Hematopoietic multipotent progenitor cell treated with erythropoietin and hydrocortisone succinate and interleukin-3 and kit ligand, for 15 days (in vitro differentiated cells): Measurements from ENCODE around the gene SOD3.

Experiments
- DNase-seq: peaks from one replicate; pipeline ENCODE4 v3.0.0-alpha.2; 2015; ENCODE audit warnings: low spot score

Gene SOD3

DNA sequence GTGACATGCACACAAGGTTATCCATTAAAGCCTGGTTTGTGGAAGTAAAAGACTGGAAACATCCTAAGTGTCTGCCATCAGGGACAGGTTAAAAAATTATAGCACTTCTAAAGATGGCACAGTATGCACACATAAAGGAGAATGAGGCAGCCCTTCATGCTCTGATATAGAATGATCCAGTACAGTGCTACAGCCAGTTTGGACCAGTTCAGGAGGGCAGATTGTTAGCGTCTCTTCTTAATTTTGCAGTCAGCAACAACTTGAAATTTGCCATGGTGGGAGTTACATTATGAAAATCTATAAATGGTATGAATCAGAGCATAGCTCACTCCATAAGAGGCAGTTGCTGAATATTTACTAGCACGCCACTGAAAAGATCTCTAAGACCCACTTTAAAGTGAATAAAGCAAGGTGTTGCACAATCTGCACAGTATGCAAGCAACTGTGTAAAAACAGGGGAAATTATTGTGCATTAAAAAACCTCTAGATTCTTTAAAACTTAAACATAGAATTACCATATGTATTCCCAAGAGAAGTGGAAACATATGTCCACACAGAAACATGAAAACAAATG, 20.3 kb upstream of the SOD3 start:
- no peak for DNase-seq

DNA sequence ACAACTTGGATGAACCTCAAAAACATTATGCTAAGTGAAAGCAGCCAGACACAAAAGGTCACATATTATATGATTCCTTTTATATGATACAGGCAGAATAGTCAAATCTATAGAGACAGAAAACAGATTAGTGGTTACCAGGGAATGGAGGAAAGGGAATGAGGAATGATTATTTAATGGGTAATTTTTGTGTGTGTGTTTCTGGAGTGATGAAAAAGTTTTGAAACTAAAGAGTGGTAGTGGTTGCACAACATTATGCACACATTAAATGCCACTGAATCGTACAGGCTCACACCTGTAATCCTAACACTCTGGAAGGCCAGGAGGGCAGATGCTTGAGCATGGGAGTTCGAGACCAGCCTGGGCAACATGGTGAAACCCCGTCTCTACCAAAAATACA, 19.6 kb upstream of the SOD3 start:
- DNase-seq, result no peak

- DNase-seq, result no peak
Measured at GRCh38 chr4:24777536-24778463, 17.6 kb upstream of the SOD3 start.

GRCh38 chr4:24778464-24779225, 16.7 kb upstream of the SOD3 start:
- no peak for DNase-seq

DNA sequence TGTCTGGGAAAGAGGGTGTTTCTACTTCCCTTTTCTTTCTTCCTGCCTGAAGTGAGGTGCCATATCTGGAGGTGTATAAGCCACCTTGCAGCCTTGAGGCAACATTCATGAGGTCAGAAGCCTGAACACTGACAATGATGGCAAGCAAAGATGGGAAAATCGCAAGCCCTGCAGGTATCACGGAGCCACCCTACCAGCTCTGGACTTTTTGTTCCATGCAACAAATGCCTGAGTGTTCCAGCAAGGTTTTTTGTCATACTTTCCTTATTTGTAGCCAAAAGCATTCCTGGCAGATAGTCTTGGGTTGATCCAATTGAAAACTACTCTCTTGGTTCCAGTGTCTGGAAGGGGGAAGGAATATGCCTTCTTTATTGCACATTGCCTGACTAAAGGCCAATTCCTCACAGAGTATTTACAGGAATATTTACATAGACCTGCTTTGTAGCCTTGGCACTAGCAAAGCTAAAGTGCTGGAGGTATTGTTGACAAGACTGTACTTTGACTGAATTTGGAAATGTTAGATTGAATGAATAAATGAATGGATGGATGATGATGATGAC, 14.4 kb upstream of the SOD3 start:
- DNase-seq, result no peak

DNA sequence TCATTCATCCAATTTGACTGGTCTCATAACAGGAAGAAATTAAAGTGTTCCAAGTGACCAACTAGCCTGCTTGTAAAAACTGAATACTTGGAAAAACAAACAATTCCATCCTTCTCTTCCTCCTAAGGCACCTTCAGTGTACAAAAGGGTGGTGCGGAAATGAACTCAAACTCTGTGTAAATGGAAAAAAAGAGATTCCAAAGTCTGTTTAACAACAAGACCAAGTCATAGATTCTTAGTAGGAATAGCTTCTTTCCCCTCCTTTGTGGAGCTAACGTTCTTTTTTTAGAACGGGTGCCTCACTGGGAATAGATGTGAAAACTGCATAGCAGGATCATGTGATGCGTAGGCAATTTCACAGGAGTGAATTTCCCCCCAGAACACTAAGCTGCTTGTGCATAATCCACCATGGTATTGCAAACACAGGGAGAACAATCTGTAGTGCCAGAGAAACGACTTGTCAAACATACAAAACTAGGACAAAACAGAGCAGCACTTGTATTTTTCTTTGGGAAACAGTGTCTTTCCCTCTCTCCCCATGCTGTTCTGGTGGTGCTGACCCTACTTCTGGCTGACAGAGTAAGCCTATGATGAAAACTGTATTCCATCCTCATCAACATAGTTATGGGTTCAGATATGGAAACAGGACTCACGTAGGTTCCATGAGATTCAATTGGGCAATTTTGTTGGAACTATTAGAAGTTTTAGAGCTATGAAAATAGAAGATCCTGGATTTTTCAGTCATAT, 13.2 kb upstream of the SOD3 start:
- DNase-seq, result no peak

- DNase-seq, result no peak
Measured at GRCh38 chr4:24783506-24783905, 11.9 kb upstream of the SOD3 start.

GRCh38 chr4:24791043-24791442, 4.3 kb upstream of the SOD3 start:
- DNase-seq, result no peak

DNA sequence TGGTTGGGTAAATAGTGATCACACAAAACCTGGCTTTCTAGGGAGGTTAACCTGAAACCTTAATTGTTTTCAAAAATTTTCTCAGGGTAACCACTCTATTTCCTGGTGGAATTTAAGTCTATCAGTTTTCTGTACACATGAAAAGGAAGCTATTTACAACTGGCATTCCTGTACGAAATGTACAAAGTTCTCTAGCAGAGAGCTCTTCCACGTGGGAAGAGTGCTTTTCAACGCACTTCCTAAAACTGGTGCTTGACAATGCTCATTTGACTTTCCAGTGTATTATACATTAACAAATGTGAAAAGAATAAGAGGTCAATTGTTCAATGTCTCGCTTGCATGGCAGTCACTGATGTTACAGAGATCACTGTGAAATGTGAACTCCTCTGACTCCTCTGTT, 2.8 kb upstream of the SOD3 start:
- DNase-seq, result no peak

DNA sequence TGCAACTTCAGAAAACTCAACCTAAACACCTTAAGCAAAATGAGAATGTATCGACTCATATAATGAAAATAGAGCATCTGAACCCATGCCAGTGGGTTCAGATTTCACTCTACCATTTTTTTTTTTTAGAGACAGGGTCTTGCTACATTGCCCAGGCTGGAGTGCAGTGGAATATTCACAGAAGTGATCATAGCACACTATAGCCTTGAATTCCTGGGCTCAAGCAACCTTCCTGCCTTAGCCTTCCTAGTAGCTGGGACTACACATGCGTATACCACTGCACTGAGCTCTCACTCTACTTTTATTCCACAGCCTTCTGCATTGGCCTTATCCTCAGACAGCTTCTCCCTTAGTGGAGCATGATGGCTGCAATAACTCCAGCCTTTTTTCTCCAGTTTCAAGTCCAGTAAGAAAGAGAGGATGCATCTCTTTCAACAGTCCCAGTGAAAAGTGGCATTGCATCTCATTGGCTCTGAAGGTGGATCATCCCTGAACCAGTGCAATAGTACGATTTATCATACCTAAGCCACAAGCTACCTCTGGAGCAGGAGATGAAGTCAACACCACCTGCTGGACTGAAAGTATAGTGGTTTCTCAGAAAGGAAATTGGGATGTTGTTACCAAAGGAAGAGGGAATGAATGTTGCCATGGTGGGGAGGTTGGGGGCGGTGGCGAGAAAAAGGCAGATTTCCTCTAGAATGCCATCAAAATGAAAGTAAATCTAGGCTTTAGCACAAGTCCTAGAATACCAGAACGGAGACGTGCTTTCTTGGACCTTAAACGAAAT, 2.0 kb upstream of the SOD3 start:
- no peak for DNase-seq

DNA sequence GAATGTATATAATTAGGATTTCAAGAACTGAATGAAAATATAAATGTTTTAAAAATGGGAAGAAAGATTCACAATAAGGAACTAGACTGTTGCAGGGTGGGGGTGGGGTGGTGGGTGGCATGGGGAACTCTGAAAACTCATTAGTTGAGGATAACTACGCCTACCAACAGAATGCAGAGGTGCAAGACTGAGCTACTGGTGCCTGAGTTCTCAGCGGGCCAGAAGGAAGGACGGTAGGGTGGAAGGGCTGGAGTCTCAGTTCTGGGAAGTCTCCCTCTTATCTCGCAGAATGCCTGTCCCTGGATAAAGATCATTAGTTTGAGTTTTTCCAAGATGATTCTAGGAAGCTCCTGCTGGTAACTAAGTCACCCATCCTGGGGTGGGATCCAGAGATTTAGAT, 1.3 kb upstream of the SOD3 start:
- DNase-seq, result no peak

DNA sequence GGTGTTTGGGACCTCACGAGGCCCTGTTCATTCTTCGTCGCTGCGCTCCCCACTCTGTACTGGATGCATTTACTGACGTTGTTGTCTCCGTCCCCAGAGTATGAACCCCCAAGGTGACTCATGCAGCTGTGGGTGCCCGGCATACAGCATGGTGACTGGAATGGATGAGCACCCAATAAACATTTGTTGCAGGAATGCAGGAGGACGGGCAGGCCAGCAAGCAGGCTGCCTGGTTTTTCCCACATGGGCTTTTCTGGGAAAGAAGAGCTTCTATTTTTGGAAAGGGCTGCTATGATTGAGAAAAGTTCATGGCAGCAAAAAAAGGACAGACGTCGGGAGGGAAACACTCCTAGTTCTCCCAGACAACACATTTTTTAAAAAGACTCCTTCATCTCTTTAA, 893 bp upstream of the SOD3 start:
- DNase-seq, result no peak

GRCh38 chr4:24795666-24796381, 451 bp downstream of the SOD3 start:
- DNase-seq, result no peak

DNA sequence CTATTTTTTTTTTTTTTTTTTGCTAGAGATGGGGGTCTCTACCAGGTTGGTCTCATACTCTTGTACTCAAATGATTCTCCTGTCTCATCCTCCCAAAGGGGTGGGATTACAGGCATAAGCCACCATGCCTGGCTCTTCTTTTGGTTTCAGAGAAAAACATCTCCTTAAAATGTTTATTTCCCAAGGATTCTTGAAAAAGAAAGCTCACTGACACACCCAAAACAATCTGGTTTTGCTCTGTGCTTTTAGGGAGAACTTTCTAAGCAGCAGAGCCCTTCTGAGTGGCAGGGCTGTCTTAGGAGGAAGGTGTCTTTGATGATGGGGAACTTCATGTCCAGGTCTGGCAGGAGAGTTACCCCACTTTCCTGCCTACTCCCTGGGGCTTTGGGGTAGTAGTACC, 1.2 kb downstream of the SOD3 start:
- DNase-seq, result no peak

DNA sequence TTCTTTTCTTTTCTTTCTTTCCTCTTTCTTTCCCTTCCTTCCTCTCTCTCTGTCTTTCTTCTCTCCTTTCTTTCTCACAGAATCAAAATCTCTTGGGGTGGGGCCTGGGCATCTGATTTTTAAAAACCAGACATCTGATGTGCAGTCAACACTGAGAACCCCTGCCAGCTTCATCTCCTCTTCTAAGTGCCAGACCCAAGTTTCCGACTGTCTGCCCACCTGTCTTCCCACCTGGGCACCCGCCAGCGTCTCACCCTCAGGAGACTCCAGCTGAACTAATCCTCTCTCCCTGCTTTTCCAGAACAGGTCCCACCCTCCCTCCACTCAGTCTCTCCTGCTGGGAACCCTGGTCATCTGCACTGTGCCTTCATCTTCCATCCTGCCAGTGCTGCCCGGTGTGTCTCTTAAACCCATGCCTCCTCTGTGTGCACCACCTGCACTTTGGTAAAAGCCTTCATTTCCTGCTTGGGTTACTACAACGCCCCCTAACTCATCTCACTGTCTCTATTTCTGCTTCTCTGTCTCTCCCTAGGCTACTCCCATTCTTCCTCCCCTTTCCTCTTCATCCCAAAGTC, 2.8 kb downstream of the SOD3 start:
- no peak for DNase-seq

- no peak for DNase-seq
Measured at GRCh38 chr4:24799196-24799543, 3.8 kb downstream of the SOD3 start.

DNA sequence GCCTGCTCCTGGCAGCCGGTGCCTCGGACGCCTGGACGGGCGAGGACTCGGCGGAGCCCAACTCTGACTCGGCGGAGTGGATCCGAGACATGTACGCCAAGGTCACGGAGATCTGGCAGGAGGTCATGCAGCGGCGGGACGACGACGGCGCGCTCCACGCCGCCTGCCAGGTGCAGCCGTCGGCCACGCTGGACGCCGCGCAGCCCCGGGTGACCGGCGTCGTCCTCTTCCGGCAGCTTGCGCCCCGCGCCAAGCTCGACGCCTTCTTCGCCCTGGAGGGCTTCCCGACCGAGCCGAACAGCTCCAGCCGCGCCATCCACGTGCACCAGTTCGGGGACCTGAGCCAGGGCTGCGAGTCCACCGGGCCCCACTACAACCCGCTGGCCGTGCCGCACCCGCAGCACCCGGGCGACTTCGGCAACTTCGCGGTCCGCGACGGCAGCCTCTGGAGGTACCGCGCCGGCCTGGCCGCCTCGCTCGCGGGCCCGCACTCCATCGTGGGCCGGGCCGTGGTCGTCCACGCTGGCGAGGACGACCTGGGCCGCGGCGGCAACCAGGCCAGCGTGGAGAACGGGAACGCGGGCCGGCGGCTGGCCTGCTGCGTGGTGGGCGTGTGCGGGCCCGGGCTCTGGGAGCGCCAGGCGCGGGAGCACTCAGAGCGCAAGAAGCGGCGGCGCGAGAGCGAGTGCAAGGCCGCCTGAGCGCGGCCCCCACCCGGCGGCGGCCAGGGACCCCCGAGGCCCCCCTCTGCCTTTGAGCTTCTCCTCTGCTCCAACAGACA, 4.4 kb downstream of the SOD3 start:
- no peak for DNase-seq

GRCh38 chr4:24800325-24800895, 5.0 kb downstream of the SOD3 start:
- no peak for DNase-seq
